ENCODE measurements around the gene UNC45A.

- no peak for TF ChIP-seq EZH2 (IDR thresholded peaks at IDR 0.05; ENCODE audit: borderline replicate concordance, low read length)
- TF ChIP-seq CTCF (IDR thresholded peaks at IDR 0.05; ENCODE audit: low read length) = no peak
Observed at GRCh38 chr15:90889313-90889730, 45.8 kb upstream of the UNC45A start.

All from OCI-LY1 (cell line).